ENCODE results near the gene CABP1.
A peak's percentile ranks its signal among the peaks of the same experiment; 100 is the strongest.

CABP1 gene

GRCh38 chr12:120640861-120641833 is 721 bp downstream of the CABP1 start:
- DNase-seq: peak; percentile 63 to 70

- DNase-seq: no peak
These were observed 1.7 kb downstream of the CABP1 start for GRCh38 chr12:120642121-120642520.

GRCh38 chr12:120642826-120643225 is 2.4 kb downstream of the CABP1 start:
- no peak for DNase-seq

- no peak for DNase-seq
These were observed 3.1 kb downstream of the CABP1 start for GRCh38 chr12:120643574-120643973.

- no peak for DNase-seq
These were observed 5.6 kb downstream of the CABP1 start for GRCh38 chr12:120646044-120646443.

GRCh38 chr12:120647375-120647755 is 6.9 kb downstream of the CABP1 start:
- DNase-seq: no peak

GRCh38 chr12:120649442-120650232 is 9.2 kb downstream of the CABP1 start:
- DNase-seq: peak in 1 of 2 experiments; percentile 41

- no peak for DNase-seq
These were observed 9.8 kb downstream of the CABP1 start for GRCh38 chr12:120650233-120650690.

GRCh38 chr12:120651821-120652220 is 11.4 kb downstream of the CABP1 start:
- DNase-seq: no peak

GRCh38 chr12:120652656-120653435 is 12.4 kb downstream of the CABP1 start:
- DNase-seq: no peak

GRCh38 chr12:120653611-120654010 is 13.2 kb downstream of the CABP1 start:
- no peak for DNase-seq

- DNase-seq: no peak
These were observed 14.2 kb downstream of the CABP1 start for GRCh38 chr12:120654656-120655055.

- DNase-seq: no peak
These were observed 15.6 kb downstream of the CABP1 start for GRCh38 chr12:120656008-120656407.

GRCh38 chr12:120658286-120659150 is 18.1 kb downstream of the CABP1 start:
- DNase-seq: no peak

- no peak for DNase-seq
These were observed 18.7 kb downstream of the CABP1 start for GRCh38 chr12:120659151-120659525.

- no peak for DNase-seq
These were observed 21.0 kb downstream of the CABP1 start for GRCh38 chr12:120661432-120661831.

GRCh38 chr12:120662879-120663278 is 22.5 kb downstream of the CABP1 start:
- no peak for DNase-seq

- no peak for DNase-seq
These were observed 23.3 kb downstream of the CABP1 start for GRCh38 chr12:120663741-120664140.

- no peak for DNase-seq
These were observed 26.4 kb downstream of the CABP1 start for GRCh38 chr12:120666571-120667390.

- no peak for DNase-seq
These were observed 27.9 kb downstream of the CABP1 start for GRCh38 chr12:120668091-120668867.
